Epidermal melanocyte (primary cell): ENCODE measurements around the gene TGFB2.
"Not testable (repeated sequence)": the region's sequence is repeated elsewhere in the genome, so short reads cannot be mapped to it uniquely, and the experiment has no call there.

Experiments
- DNase-seq: peaks from one replicate; pipeline ENCODE4 v3.0.0; 2011; ENCODE audit warnings: low spot score; ENCODE audit not compliant: insufficient read length

TGFB2 gene

GRCh38 chr1:218344814-218345672 lies at the start of gene TGFB2:
Gene TGFB2 (plus strand): TSS chr1:218345336. CDS start chr1:218346702, 1,366 bp downstream.
- no peak for DNase-seq

DNA sequence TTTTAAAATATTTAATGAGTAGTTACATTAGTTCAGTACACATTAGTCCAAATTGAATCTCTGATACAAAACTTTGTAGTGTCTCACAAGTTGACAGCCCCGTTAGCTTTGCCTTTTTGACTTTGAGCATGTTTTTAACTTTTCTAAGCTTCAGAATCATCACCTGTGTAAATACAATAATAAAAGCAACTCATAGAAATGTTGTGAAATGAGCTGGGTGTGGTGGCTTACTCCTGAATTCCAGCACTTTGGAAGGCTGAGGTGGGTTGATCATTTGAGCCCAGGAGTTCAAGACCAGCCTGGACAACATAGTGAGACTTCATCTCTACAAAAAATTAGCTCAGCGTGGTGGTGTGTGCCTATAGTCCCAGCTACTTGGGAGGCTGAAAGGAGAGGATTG lies 49.0 kb upstream of the TGFB2 start:
- no peak for DNase-seq

DNA sequence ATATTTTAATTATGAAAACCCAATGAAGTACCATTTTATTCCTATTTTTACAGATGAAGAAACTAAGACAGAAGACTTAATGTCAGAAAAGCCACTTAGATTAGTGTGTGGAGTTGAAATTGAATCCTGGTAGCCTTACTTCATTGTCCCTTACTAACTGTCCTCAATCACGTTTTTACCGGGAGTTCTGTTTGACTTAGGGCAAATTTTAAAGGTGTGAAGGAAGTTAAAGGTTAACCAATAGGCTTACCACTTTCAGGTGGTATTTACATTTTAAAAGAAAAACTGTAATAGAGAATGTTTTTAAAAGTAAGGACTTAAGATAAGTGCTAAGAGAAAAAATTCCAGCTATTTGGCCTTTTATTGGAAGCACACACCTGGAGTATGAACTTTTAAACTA lies 47.7 kb upstream of the TGFB2 start:
- DNase-seq, result no peak

DNA sequence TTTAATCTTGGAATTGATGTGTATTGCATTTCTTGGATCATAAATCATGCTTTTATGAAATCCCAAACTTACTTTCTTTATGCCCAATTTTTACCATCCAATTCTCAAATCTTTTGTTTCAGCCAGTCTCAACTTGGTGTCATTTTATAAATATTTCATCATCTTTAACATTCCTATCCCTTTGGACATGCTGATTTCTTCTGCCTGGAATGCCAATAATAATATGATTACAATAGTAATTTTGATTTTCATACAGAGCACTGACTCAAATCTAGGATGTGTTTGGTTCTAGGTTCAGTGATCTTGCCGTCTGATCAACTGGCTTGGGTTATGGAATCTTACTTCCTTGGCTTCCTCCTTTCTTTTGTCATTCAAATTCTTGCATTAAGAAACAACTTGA lies 47.3 kb upstream of the TGFB2 start:
- DNase-seq, result no peak

GRCh38 chr1:218298398-218298797 lies 46.7 kb upstream of the TGFB2 start:
- DNase-seq, result no peak

- no peak for DNase-seq
Measured at GRCh38 chr1:218299416-218299815, 45.7 kb upstream of the TGFB2 start.

GRCh38 chr1:218301217-218301616 lies 43.9 kb upstream of the TGFB2 start:
- DNase-seq, result no peak

DNA sequence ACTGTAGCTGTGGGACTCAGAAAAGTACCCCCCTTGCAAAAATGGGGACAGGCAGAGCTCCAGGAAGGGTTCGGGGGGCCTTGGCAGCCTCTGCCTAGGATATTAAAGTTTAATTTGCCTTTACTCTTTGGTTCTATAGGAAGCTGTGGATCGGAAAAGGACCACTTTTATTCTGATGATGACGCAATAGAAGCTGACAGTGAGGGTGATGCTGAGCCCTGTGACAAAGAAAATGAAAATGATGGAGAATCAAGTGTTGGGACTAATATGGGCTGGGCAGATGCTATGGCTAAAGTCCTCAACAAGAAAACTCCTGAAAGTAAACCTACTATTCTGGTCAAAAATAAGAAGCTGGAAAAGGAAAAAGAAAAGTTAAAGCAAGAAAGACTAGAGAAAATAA lies 43.0 kb upstream of the TGFB2 start:
- DNase-seq, result no peak

DNA sequence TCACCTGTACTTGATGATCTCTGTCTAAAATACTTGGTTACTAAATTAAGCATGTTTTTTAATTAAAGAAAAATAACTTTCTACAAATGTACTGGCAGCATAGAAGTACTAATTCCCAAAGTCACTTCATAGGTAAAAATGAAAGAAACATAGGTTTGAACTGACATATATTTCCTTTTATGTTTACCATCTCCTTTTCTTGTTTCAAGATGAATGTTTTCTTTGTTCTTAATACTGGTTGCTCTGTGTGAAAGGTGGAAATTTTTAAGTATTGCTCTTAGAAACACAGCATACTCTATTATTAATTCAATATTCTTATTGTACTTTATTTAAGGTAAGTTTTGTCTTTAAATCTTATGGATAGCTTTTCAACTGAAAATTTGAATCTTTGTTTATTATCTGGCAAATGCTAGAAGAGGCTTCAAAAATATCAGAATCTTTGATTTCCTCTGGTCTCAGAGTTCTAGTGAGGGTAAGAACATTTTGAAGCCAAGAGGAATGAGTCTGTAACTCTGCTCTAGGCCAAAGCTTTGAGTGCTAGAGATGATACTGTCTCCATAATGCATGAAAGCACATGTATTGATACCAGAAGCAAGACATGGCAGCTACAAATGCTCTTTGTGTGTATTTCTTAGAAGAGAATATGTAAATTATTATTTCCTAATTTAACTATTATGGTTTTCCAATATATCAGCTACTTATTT lies 41.8 kb upstream of the TGFB2 start:
- no peak for DNase-seq

GRCh38 chr1:218304281-218305039 lies 40.7 kb upstream of the TGFB2 start:
- DNase-seq, result no peak

DNA sequence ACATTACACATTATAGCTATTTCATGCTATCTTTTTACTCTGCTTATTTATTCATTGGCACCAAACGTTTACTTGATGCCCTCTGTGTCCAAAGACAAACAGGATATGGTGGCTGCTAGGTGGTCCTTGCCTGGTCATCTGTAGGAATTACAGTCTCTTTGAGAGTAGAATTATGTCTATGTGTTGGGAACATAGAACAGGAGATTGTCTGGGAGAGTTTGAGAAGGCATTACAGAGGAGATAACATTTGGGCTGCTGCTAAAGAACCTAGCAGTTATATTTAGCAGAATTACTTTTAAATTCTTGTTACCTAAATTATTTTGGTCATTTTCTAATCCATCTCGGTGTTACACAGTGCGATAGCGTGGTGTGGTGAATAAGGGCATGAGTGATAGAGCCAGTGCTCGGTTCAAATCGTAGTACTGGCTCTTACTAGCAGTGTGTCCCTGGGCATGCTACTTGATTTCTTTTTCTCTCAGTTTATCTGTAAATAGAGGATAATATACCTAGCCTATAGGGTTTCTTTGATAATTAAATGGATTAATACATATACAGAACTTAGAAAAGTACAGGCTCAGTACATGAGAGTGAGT lies 39.6 kb upstream of the TGFB2 start:
- DNase-seq, result no peak

DNA sequence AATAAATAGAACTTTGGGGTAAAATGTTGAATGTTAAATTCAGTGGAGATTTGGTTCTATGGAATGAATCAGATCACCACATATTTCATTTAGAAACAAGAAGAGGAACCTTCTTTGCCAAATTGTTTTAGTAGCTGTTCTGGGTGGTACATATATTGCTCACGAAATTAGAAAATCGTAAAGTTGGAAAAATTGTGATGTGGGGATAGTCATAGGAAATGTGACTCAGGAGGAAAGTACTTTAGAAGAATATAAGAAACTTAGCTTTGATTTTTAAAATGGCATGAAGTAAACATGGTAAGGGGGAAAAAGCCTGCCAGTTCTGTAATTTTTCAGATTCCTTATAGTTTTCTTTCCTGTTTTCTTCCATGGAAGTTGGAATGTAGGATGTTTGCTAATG lies 32.6 kb upstream of the TGFB2 start:
- no peak for DNase-seq

- DNase-seq, result no peak
Measured at GRCh38 chr1:218314316-218314715, 30.8 kb upstream of the TGFB2 start.

DNA sequence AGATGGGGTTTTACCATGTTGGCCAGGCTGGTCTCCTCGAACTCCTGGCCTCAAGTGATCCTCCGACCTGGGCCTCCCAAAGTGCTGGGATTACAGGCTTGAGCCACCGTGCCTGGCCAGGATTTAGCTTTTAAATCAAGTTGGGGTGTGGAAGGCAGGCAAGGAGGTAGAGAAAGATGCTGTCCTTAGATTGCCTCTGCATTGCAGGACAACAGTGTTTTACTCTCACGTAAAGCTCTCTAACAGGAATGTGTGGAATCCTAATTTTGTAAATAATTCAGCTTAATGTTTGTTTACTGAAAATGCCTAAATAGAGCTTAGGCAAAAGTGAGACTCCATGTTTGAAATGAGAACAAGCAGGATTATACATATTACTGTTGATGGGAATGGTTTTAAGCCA lies 29.5 kb upstream of the TGFB2 start:
- no peak for DNase-seq

- no peak for DNase-seq
Measured at GRCh38 chr1:218317061-218317460, 28.1 kb upstream of the TGFB2 start.

DNA sequence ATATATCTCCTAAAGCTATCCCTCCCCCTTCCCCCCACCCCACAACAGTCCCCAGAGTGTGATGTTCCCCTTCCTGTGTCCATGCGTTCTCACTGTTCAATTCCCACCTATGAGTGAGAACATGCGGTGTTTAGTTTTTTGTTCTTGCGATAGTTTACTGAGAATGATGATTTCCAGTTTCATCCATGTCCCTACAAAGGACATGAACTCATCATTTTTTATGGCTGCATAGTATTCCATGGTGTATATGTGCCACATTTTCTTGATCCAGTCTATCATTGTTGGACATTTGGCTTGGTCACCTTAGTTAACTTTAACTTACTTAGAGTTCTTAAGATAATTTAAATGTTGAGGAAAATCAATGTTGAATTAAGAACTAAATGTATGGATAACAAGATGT lies 25.0 kb upstream of the TGFB2 start:
- not testable (repeated sequence) for DNase-seq

DNA sequence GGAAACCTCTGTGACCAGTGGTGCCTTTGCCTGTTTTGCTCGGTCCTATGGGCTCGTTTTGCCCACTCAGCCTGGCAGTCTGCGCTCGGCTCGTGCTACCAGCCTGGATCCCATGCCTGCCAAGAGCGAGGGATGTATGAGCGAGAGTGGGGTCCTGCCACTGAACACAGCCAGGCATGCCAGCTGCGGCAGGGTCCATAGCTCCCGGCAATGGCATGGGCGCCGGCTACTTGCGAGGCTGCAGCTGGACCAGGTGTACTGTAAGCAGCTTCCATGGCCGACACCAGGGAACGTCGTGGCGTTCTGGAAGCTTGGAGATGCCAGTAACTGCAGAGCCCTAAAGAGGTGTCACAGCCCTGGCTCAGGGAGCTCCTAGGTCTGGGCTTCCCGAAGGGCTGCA lies 22.4 kb upstream of the TGFB2 start:
- DNase-seq, result no peak

DNA sequence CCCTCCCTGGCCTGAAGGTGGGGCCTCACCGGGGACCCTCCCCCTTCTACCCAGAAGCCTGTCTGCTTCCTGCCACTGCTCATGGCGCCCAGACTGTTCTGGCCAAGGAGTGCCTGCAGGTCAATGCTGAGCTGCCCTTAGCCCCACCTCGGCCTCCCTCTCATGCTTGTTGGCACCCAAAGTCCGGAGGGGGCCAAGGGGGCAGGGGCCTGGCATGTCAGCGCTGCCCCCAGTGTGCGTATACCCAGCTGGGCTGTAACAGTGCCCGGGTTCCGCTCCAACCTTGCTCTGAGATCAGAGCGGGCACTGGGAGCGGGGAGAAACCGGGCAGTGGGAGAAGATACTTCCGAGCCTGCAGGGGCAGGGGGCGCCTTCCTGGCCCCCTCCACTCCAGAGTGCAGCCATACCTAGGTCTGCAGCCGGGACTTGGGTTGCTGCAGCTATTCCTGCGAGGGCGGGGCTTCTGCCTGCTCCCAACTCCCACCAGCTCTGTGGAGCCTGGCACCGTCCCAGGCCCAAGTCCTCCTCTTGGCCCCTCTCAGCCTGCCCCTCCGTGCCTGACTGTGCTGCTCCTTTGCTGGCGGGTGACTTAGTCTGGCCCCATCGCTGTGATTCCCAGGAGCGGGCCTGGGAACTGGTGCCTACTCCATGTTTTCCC lies 21.4 kb upstream of the TGFB2 start:
- DNase-seq, result no peak

GRCh38 chr1:218324226-218324580 lies 20.9 kb upstream of the TGFB2 start:
- DNase-seq, result no peak

GRCh38 chr1:218328769-218329168 lies 16.4 kb upstream of the TGFB2 start:
- no peak for DNase-seq

DNA sequence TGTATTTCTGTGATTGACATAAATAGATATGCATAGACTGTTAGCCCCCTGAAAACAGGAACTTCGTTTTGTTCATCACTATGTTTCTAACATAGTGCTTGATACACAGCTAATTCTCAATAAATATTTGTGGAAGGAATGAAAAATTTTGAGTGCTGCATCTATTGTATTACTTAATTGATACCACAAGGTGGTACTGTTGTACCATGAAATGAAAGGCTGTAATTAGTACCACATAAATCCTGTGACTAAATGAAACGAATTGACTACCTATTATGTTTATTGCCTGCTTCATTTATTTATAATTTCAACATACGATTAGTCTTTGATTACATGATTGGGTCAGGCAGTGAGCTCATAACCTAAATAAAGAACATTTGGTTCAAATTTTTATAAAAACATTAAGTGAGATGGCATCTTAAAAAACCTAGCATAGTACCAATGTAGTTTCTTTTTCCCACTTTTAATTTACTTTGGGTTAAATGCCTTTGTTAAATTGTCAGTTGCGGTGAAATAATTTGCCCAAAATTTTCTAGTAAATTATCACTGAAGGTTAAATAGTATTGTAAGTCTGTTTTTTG lies 15.0 kb upstream of the TGFB2 start:
- peak; percentile 64 for DNase-seq
